Measurements from ENCODE around the gene STRN3.
A peak's percentile ranks its signal among the peaks of the same experiment; 100 is the strongest.
"Not testable (repeated sequence)": the region's sequence is repeated elsewhere in the genome, so short reads cannot be mapped to it uniquely, and the experiment has no call there.

STRN3 gene

GRCh38 chr14:30985796-30986195 is 40.4 kb downstream of the STRN3 start:
- no peak for DNase-seq
- H3K36me3 ChIP-seq (replicated peaks): no peaks in the 10 kb centered on the region
- no peak overlapping the region for H3K27ac ChIP-seq
- in situ Hi-C loops (cut with HindIII; ENCODE audit: low pct_ligation_motif_present, low sequenced_read_pairs): no loop called here
- no peak overlapping the region for H3K4me3 ChIP-seq (ENCODE audit: low read depth, low read length)
- TF ChIP-seq CTCF (IDR thresholded peaks at IDR 0.05; ENCODE audit: low read depth, low read length, missing control alignments): no peak
- H3K27me3 ChIP-seq (replicated peaks): no peaks in the 10 kb centered on the region

- DNase-seq: no peak
- Histone ChIP-seq H3K36me3 (replicated peaks) (no peaks in the 10 kb centered on the region), H3K27me3 (replicated peaks) (no peaks in the 10 kb centered on the region)
Observed at GRCh38 chr14:30983858-30984257, 42.3 kb downstream of the STRN3 start.

GRCh38 chr14:30982533-30982932 is 43.6 kb downstream of the STRN3 start:
- Histone ChIP-seq H3K4me3 (ENCODE audit: low read depth, low read length) (no peak overlapping the region), H3K27me3 (replicated peaks) (no peaks in the 10 kb centered on the region), H3K27ac (no peak overlapping the region), H3K36me3 (replicated peaks) (no peaks in the 10 kb centered on the region)
- no peak for TF ChIP-seq CTCF (IDR thresholded peaks at IDR 0.05; ENCODE audit: low read depth, low read length, missing control alignments)
- in situ Hi-C loops (cut with HindIII; ENCODE audit: low pct_ligation_motif_present, low sequenced_read_pairs): no loop called here
- DNase-seq: no peak

More at GRCh38 chr14:30983858-30984257, 42.3 kb downstream of the STRN3 start:
- no peak for TF ChIP-seq CTCF (IDR thresholded peaks at IDR 0.05; ENCODE audit: low read depth, low read length, missing control alignments)
- Histone ChIP-seq H3K4me3 (ENCODE audit: low read depth, low read length) (no peak overlapping the region), H3K27ac (no peak overlapping the region)
- in situ Hi-C loops (cut with HindIII; ENCODE audit: low pct_ligation_motif_present, low sequenced_read_pairs): no loop called here

GRCh38 chr14:30980980-30981379 is 45.2 kb downstream of the STRN3 start:
- in situ Hi-C loops (cut with HindIII; ENCODE audit: low pct_ligation_motif_present, low sequenced_read_pairs): no loop called here
- H3K27me3 ChIP-seq (replicated peaks): no peaks in the 10 kb centered on the region
- no peak overlapping the region for H3K4me3 ChIP-seq (ENCODE audit: low read depth, low read length)
- TF ChIP-seq CTCF (IDR thresholded peaks at IDR 0.05; ENCODE audit: low read depth, low read length, missing control alignments): no peak
- no peak for DNase-seq
- H3K27ac ChIP-seq: no peak overlapping the region
- H3K36me3 ChIP-seq (replicated peaks): no peaks in the 10 kb centered on the region

- in situ Hi-C loops (cut with HindIII; ENCODE audit: low pct_ligation_motif_present, low sequenced_read_pairs); H3K4me3 ChIP-seq (ENCODE audit: low read depth, low read length); H3K27ac ChIP-seq; H3K27me3 ChIP-seq (replicated peaks); H3K36me3 ChIP-seq (replicated peaks): not testable (repeated sequence)
- peak; percentile 54 for TF ChIP-seq CTCF (IDR thresholded peaks at IDR 0.05; ENCODE audit: low read depth, low read length, missing control alignments)
- peak; percentile 67 for DNase-seq
Observed at GRCh38 chr14:30980106-30980704, 46.0 kb downstream of the STRN3 start.

- Histone ChIP-seq H3K36me3 (replicated peaks) (no peaks in the 10 kb centered on the region), H3K27me3 (replicated peaks) (no peaks in the 10 kb centered on the region), H3K27ac (no peak overlapping the region), H3K4me3 (ENCODE audit: low read depth, low read length) (no peak overlapping the region)
- in situ Hi-C loops (cut with HindIII; ENCODE audit: low pct_ligation_motif_present, low sequenced_read_pairs): no loop called here
- TF ChIP-seq CTCF (IDR thresholded peaks at IDR 0.05; ENCODE audit: low read depth, low read length, missing control alignments): no peak
- DNase-seq: no peak
Observed at GRCh38 chr14:30977752-30978151, 48.4 kb downstream of the STRN3 start.
